HEK293 (cell line): Measurements from ENCODE around the gene FRY.

ENCODE experiments used
- CTCF ChIP-seq: fragments of 450-650 bp; formaldehyde crosslinking; IDR thresholded peaks from 2 replicates; pipeline ENCODE4 v1.5.1; 2016; ENCODE audit warnings: missing biosample characterization, missing genetic modification characterization
- REST ChIP-seq: fragments of 450-650 bp; formaldehyde crosslinking; IDR thresholded peaks from 2 replicates; pipeline ENCODE4 v1.5.1; 2016; ENCODE audit warnings: missing biosample characterization, missing genetic modification characterization
- YY1 ChIP-seq: fragments of 450-650 bp; formaldehyde crosslinking; IDR thresholded peaks from 2 replicates; pipeline ENCODE4 v1.5.1; 2018; ENCODE audit warnings: missing biosample characterization, missing genetic modification characterization
- YY2 ChIP-seq: fragments of 450-650 bp; formaldehyde crosslinking; IDR thresholded peaks from 2 replicates; pipeline ENCODE4 v1.5.1; 2016; ENCODE audit warnings: missing biosample characterization, missing genetic modification characterization
- ZNF175 ChIP-seq: fragments of 450-650 bp; formaldehyde crosslinking; IDR thresholded peaks from 2 replicates; pipeline ENCODE4 v1.5.1; 2016; ENCODE audit warnings: missing biosample characterization, missing genetic modification characterization
- ZNF274 ChIP-seq, 2 experiments: fragments of 200-500 bp in 1 of 2; fragments of 450-650 bp in 1 of 2; sonication (Bioruptor generic) in 1 of 2; formaldehyde crosslinking in 1 of 2; IDR thresholded peaks; 2 replicates each; pipeline versions ENCODE4 v1.5.1 to v1.6.1; 2014 to 2016; ENCODE audit warnings: borderline replicate concordance in 1 of 2, inconsistent platforms in 1 of 2, low read length in 1 of 2, missing biosample characterization in 1 of 2, missing genetic modification characterization in 1 of 2
- ZNF391 ChIP-seq: fragments of 450-650 bp; formaldehyde crosslinking; IDR thresholded peaks from 2 replicates; pipeline ENCODE4 v1.5.1; 2016; ENCODE audit warnings: low read depth, missing biosample characterization, missing genetic modification characterization, borderline replicate concordance
- ZNF473 ChIP-seq: fragments of 450-650 bp; formaldehyde crosslinking; IDR thresholded peaks from 2 replicates; pipeline ENCODE4 v1.5.1; 2017; ENCODE audit warnings: missing biosample characterization, missing genetic modification characterization
- ZNF518A ChIP-seq: fragments of 450-650 bp; formaldehyde crosslinking; conservative IDR thresholded peaks from 2 replicates; pipeline ENCODE4 v1.5.1; 2016; ENCODE audit warnings: low read depth, missing biosample characterization, missing genetic modification characterization
- ZNF549 ChIP-seq: fragments of 450-650 bp; IDR thresholded peaks from 2 replicates; pipeline ENCODE4 v1.5.1; 2018; ENCODE audit warnings: missing biosample characterization, missing genetic modification characterization, mild to moderate bottlenecking, inconsistent platforms, moderate library complexity
- ZNF776 ChIP-seq: fragments of 450-650 bp; formaldehyde crosslinking; IDR thresholded peaks from 2 replicates; pipeline ENCODE4 v1.5.0; 2017; ENCODE audit warnings: missing biosample characterization, missing genetic modification characterization, borderline replicate concordance

- TF ChIP-seq CTCF (tag by site-specific recombination) (no peak), ZNF391 (no peak), ZNF776 (tag by site-specific recombination) (no peak), ZNF549 (tag by site-specific recombination) (no peak), YY2 (tag by site-specific recombination) (no peak), ZNF175 (no peak), ZNF518A (tag by site-specific recombination) (no peak), REST (tag by site-specific recombination) (no peak), YY1 (tag by site-specific recombination) (no peak), ZNF274 (IDR thresholded peaks at IDR 0.05; ENCODE audit: low read length) (no peak), ZNF274 (tag by site-specific recombination; IDR thresholded peaks at IDR 0.05; ENCODE audit: borderline replicate concordance) (no peak), ZNF473 (no peak)
These were observed 171.6 kb downstream of the FRY start for GRCh38 chr13:32203221-32203620.
